ENCODE results near the gene ANO7. TPM values are rescaled to one million over a fixed set of nuclear protein-coding genes. Genes with fewer than 3 reads are reported as not detected.

The ANO7 gene
- total RNA-seq, 2 experiments from 2014 or later: 0.16 to 0.46 TPM

DNA sequence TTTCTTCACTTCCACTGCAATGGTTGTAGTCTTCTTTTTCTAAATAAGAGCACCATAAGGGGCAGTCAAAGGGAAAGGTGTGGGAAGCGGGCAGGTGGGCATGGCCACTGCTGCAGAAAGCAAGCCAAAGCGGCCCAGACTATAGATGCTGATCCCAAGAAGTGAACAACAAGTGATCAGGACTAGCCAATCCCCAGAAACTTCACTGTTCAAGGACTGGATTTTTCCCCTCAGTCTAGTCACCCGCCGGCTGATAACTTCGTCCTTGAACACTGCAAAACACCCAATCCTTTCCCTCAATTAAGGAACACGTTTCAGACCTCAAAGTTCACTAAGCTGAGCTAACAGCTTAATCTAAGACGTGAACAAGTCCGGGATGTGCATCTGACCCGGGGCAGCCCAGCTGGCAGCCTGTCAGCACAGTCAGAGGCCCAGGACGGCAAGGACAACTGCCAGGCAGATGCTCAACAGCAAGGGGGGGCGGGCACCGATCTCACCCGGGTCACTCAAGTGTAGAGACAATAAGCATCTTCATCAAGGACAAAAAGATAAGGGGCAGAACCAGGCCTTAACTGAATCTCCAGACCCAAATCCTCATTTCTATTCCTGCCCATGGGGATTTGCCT is 67.2 kb downstream of the ANO7 start:
- no peak overlapping the region for H3K4me2 ChIP-seq (ENCODE audit: low read length)
- no peaks in the 10 kb centered on the region for H4K20me1 ChIP-seq (ENCODE audit: insufficient read depth, low read length)
- no peaks in the 10 kb centered on the region for H3K79me2 ChIP-seq (ENCODE audit: insufficient read depth, low read depth, low read length)
- BruUV-seq (replicated peaks): no TSS peak
- no peak overlapping the region for H2AFZ ChIP-seq (ENCODE audit: low read length)
- H3K36me3 ChIP-seq (ENCODE audit: insufficient read depth, low read length): peaks cover 92% of the 10 kb centered on the region
- TF ChIP-seq, protein P1, sequence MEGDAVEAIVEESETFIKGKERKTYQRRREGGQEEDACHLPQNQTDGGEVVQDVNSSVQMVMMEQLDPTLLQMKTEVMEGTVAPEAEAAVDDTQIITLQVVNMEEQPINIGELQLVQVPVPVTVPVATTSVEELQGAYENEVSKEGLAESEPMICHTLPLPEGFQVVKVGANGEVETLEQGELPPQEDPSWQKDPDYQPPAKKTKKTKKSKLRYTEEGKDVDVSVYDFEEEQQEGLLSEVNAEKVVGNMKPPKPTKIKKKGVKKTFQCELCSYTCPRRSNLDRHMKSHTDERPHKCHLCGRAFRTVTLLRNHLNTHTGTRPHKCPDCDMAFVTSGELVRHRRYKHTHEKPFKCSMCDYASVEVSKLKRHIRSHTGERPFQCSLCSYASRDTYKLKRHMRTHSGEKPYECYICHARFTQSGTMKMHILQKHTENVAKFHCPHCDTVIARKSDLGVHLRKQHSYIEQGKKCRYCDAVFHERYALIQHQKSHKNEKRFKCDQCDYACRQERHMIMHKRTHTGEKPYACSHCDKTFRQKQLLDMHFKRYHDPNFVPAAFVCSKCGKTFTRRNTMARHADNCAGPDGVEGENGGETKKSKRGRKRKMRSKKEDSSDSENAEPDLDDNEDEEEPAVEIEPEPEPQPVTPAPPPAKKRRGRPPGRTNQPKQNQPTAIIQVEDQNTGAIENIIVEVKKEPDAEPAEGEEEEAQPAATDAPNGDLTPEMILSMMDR (conservative IDR thresholded peaks at IDR 0.05; ENCODE audit: low read length): no peak
- intact Hi-C loops (cut with micrococcal nuclease; ENCODE audit: unreplicated experiment): no loop called here
- no peak for DNase-seq (ENCODE audit: low spot score)
- no peaks in the 10 kb centered on the region for H3K4me1 ChIP-seq (ENCODE audit: insufficient read depth, low read length, poor library complexity, severe bottlenecking)
- H3K27ac ChIP-seq (ENCODE audit: low read depth, low read length, poor library complexity, severe bottlenecking): no peak overlapping the region
- no peak overlapping the region for H3K4me3 ChIP-seq (ENCODE audit: low read depth, low read length, poor library complexity, severe bottlenecking)
- H3K9me3 ChIP-seq (ENCODE audit: low read length): no peaks in the 10 kb centered on the region
- POLR2A ChIA-PET: no interaction called here
- H3K9me2 ChIP-seq (ENCODE audit: insufficient read depth, low read length): no peaks in the 10 kb centered on the region
- CTCF ChIA-PET (ENCODE audit: unreplicated experiment): no interaction called here

DNA sequence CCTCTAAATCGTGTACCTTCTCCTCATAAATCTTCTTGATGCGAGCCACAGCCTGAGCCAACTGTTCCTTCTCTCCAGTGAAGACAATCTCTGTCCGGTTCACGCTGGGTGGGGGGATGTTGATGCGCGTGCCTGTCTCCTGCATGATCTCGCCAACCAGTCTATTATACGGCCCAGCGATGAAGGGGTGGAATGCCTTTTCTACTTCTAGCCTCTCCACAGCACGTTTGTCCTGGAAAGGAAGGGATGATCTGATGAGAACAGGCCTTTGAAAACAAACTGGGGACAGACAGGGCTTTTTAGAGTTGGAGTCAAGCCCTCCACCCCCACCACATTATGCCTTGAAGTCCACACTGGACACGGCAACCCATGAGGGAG is 67.7 kb downstream of the ANO7 start:
- ChIA-PET CTCF (ENCODE audit: unreplicated experiment) (no interaction called here), POLR2A (no interaction called here)
- no peak overlapping the region for H2AFZ ChIP-seq (ENCODE audit: low read length)
- no peak overlapping the region for H3K4me3 ChIP-seq (ENCODE audit: low read depth, low read length, poor library complexity, severe bottlenecking)
- peaks cover 91% of the 10 kb centered on the region for H3K36me3 ChIP-seq (ENCODE audit: insufficient read depth, low read length)
- no peaks in the 10 kb centered on the region for H4K20me1 ChIP-seq (ENCODE audit: insufficient read depth, low read length)
- no peaks in the 10 kb centered on the region for H3K9me2 ChIP-seq (ENCODE audit: insufficient read depth, low read length)
- H3K4me1 ChIP-seq (ENCODE audit: insufficient read depth, low read length, poor library complexity, severe bottlenecking): no peaks in the 10 kb centered on the region
- H3K4me2 ChIP-seq (ENCODE audit: low read length): no peak overlapping the region
- BruUV-seq (replicated peaks): no TSS peak
- TF ChIP-seq, protein P1 (conservative IDR thresholded peaks at IDR 0.05; ENCODE audit: low read length): no peak
- no peak for TF ChIP-seq EZH2phosphoT487 (IDR thresholded peaks at IDR 0.05; ENCODE audit: borderline replicate concordance, low read depth, low read length)
- intact Hi-C loops (cut with micrococcal nuclease; ENCODE audit: unreplicated experiment): no loop called here
- H3K79me2 ChIP-seq (ENCODE audit: insufficient read depth, low read depth, low read length): no peaks in the 10 kb centered on the region
- DNase-seq (ENCODE audit: low spot score): no peak
- no peak overlapping the region for H3K27ac ChIP-seq (ENCODE audit: low read depth, low read length, poor library complexity, severe bottlenecking)
- no peaks in the 10 kb centered on the region for H3K9me3 ChIP-seq (ENCODE audit: low read length)

DNA sequence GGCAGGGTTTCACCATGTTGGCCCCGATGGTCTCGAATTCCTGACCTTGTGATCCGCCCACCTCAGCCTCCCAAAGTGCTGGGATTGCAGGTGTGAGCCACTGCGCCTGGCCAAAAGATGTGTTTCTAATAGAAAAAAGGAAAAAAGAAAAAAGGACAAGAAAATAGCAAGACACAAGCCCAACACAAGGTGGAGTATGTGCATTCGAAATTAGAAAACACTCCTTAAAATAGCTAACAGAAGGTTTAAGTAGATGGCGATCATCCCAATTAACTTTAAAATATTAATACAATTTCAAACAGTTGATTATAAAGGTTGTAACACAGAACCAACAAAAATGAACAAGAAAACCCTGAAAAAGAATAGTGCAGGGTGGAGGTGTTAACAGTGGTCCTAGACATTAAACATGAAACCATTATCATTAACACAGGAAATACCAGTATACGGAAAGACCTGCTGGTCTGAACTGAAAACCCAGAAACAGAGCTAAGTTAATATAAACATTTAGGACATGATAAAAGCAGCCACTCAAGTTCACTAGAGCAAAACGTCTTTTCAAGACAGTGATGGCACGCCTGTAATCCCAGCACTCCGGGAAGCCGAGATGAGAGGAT is 69.0 kb downstream of the ANO7 start:
- no peaks in the 10 kb centered on the region for H3K9me2 ChIP-seq (ENCODE audit: insufficient read depth, low read length)
- H3K36me3 ChIP-seq (ENCODE audit: insufficient read depth, low read length): peaks cover 94% of the 10 kb centered on the region
- no peak for TF ChIP-seq EZH2phosphoT487 (IDR thresholded peaks at IDR 0.05; ENCODE audit: borderline replicate concordance, low read depth, low read length)
- TF ChIP-seq, protein P1 (conservative IDR thresholded peaks at IDR 0.05; ENCODE audit: low read length): peak; percentile 52
- no peak overlapping the region for H3K4me3 ChIP-seq (ENCODE audit: low read depth, low read length, poor library complexity, severe bottlenecking)
- ChIA-PET CTCF (ENCODE audit: unreplicated experiment) (no interaction called here), POLR2A (interaction anchor here (0.6 kb wide), 1 partner anchor 187 kb away, joined by 5 read pairs; no protein-coding TSS in a partner anchor)
- BruUV-seq (replicated peaks): no TSS peak
- H3K27ac ChIP-seq (ENCODE audit: low read depth, low read length, poor library complexity, severe bottlenecking): no peak overlapping the region
- H3K9me3 ChIP-seq (ENCODE audit: low read length): no peaks in the 10 kb centered on the region
- no peak overlapping the region for H3K4me2 ChIP-seq (ENCODE audit: low read length)
- H2AFZ ChIP-seq (ENCODE audit: low read length): no peak overlapping the region
- H3K4me1 ChIP-seq (ENCODE audit: insufficient read depth, low read length, poor library complexity, severe bottlenecking): no peaks in the 10 kb centered on the region
- no peak for DNase-seq (ENCODE audit: low spot score)
- intact Hi-C loops (cut with micrococcal nuclease; ENCODE audit: unreplicated experiment): no loop called here
- no peaks in the 10 kb centered on the region for H3K79me2 ChIP-seq (ENCODE audit: insufficient read depth, low read depth, low read length)
- H4K20me1 ChIP-seq (ENCODE audit: insufficient read depth, low read length): no peaks in the 10 kb centered on the region
